ENCODE results near the gene CCR4.

GRCh38 chr3:32989171-32989570 is 37.7 kb downstream of the CCR4 start:
- TF ChIP-seq CTCF (IDR thresholded peaks at IDR 0.05) (no peak), POLR2A (IDR thresholded peaks at IDR 0.05) (no peak)
